EH (cell line): ENCODE results near the gene UTP25.
"Not testable (repeated sequence)": the region's sequence is repeated elsewhere in the genome, so short reads cannot be mapped to it uniquely, and the experiment has no call there.

Experiments
- DNase-seq: peaks from one replicate; pipeline ENCODE4 v3.0.0-alpha.2; 2015; ENCODE audit warnings: low read depth

Gene UTP25

GRCh38 chr1:209827384-209828262 lies at the start of gene UTP25:
Gene UTP25 (plus strand): TSS chr1:209827972. CDS start chr1:209828064, 92 bp downstream.
- peak; percentile 95 for DNase-seq

- DNase-seq = no peak
These were observed 49.7 kb upstream of the UTP25 start for GRCh38 chr1:209778102-209778501.

- no peak for DNase-seq
These were observed 47.5 kb upstream of the UTP25 start for GRCh38 chr1:209780268-209780667.

GRCh38 chr1:209783386-209783785 lies 44.4 kb upstream of the UTP25 start:
- no peak for DNase-seq

GRCh38 chr1:209784265-209785169 lies 43.3 kb upstream of the UTP25 start, which contains the start of gene C1orf74:
Gene C1orf74 (minus strand): TSS chr1:209784559. CDS start chr1:209783634, 925 bp downstream.
- peak; percentile 98 for DNase-seq

GRCh38 chr1:209785592-209785991 lies 42.2 kb upstream of the UTP25 start:
- no peak for DNase-seq

GRCh38 chr1:209786146-209786545 lies 41.6 kb upstream of the UTP25 start:
- DNase-seq = no peak

GRCh38 chr1:209787551-209787950 lies 40.2 kb upstream of the UTP25 start:
- peak; percentile 44 for DNase-seq

- no peak for DNase-seq
These were observed 38.5 kb upstream of the UTP25 start for GRCh38 chr1:209789245-209789644.

- peak; percentile 57 for DNase-seq
These were observed 37.2 kb upstream of the UTP25 start for GRCh38 chr1:209790286-209791193.

- no peak for DNase-seq
These were observed 35.9 kb upstream of the UTP25 start for GRCh38 chr1:209791920-209792319.

GRCh38 chr1:209793711-209794110 lies 34.1 kb upstream of the UTP25 start:
- DNase-seq = not testable (repeated sequence)

- DNase-seq = peak; percentile 41
These were observed 29.7 kb upstream of the UTP25 start for GRCh38 chr1:209797978-209798639.

GRCh38 chr1:209800984-209801834 lies 26.6 kb upstream of the UTP25 start:
- peak; percentile 47 for DNase-seq

- DNase-seq = no peak
These were observed 25.5 kb upstream of the UTP25 start for GRCh38 chr1:209802117-209802779.

- no peak for DNase-seq
These were observed 25.0 kb upstream of the UTP25 start for GRCh38 chr1:209802780-209803152.

GRCh38 chr1:209803568-209803967 lies 24.2 kb upstream of the UTP25 start:
- DNase-seq = no peak

GRCh38 chr1:209805341-209805781 lies 22.4 kb upstream of the UTP25 start:
- DNase-seq = no peak
